NCI-H510A (cell line): ENCODE measurements around the gene LCE1A.

Source experiments
- DNase-seq: peaks from one replicate; lab custom pipeline; 2025; lab: John Stamatoyannopoulos, UW

The LCE1A gene, protein sequence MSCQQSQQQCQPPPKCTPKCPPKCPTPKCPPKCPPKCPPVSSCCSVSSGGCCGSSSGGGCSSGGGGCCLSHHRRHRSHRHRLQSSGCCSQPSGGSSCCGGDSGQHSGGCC

GRCh38 chr1:152827173-152827572 lies at the start of gene LCE1A:
TSS of gene LCE1A (plus strand) at chr1:152827473. CDS start at chr1:152827473, 0 bp downstream.
- no peak for DNase-seq

GRCh38 chr1:152777510-152778137 lies 49.6 kb upstream of the LCE1A start:
- no peak for DNase-seq

- no peak for DNase-seq
These were observed 44.2 kb upstream of the LCE1A start for GRCh38 chr1:152783095-152783494.

- no peak for DNase-seq
These were observed 41.2 kb upstream of the LCE1A start, which contains the start of gene LCE1E for GRCh38 chr1:152786077-152786476. TSS of gene LCE1E (plus strand) at chr1:152786257. CDS start at chr1:152787300, 1,043 bp downstream.

DNA sequence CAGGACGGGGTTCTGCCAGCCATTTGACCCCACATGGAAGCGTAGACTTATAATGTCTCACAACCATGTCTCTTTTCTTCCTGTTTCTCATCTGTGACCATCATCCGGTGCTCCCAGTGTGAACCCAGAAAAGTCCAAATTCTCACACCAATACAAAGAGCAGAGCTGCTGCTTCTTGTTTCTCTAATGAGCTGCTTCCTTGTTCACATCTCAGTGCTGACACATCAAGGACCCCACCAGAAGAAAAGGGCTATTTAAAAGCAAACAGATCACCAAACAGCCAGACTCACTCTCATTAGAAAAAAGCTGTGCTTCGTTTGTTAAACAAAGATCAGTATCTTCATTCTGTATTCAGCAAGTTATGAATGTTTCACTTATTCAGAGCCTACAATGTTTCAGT lies 31.6 kb upstream of the LCE1A start:
- no peak for DNase-seq

- no peak for DNase-seq
These were observed 30.9 kb upstream of the LCE1A start, which contains the start of gene LCE1D for GRCh38 chr1:152796421-152796820. TSS of gene LCE1D (plus strand) at chr1:152796721. CDS start at chr1:152797795, 1,074 bp downstream.

DNA sequence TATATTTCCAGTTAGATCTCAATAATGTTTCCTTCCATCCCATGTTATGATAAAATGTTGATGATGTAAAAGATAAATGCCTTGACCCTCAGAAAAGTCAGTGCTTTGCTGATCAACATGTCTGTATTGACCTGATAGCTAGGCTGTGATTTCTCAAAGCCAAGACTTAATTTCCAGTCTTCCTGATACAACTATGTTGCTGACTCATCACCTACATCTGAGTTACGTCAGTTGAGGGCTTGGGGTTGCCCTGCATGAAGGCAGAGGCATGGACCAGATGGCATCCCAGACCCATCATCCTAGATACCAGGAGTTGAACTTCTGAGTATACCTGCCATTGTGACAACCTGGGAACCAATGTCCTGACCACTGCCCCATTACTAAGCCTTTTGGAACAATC lies 25.9 kb upstream of the LCE1A start:
- no peak for DNase-seq

GRCh38 chr1:152806576-152806975 lies 20.7 kb upstream of the LCE1A start, which contains the start of gene LCE1C:
TSS of gene LCE1C (minus strand) at chr1:152806651. CDS start at chr1:152805478, 1,173 bp downstream.
- DNase-seq, result no peak

- no peak for DNase-seq
These were observed 16.2 kb upstream of the LCE1A start for GRCh38 chr1:152811050-152811449.

- no peak for DNase-seq
These were observed 15.6 kb upstream of the LCE1A start, which contains the start of gene LCE1B for GRCh38 chr1:152811671-152812070. TSS of gene LCE1B (plus strand) at chr1:152811971. CDS start at chr1:152812447, 476 bp downstream.

GRCh38 chr1:152817309-152817708 lies 10.0 kb upstream of the LCE1A start:
- no peak for DNase-seq

GRCh38 chr1:152823294-152823693 lies 4.0 kb upstream of the LCE1A start:
- no peak for DNase-seq

GRCh38 chr1:152824964-152825363 lies 2.3 kb upstream of the LCE1A start:
- no peak for DNase-seq

DNA sequence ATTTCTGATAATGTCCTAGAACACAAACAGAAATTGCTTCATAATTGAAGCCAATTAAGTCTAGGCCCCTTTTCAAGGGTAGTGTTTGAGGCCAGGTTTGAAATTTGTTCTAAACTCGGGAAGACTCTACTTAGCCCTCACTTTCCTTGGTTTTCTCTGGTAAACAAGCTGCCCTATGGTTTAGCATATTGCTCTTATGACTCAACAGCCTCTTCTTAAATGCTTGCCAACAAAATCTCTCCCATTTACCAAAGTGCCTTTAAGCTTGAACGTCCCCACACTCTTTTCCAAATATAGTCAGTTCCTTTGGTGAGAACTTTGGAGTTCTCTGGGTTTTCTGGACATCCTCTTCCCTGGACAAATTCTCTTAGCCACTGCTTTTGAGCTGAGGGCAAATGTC lies 9.6 kb downstream of the LCE1A start:
- no peak for DNase-seq

DNA sequence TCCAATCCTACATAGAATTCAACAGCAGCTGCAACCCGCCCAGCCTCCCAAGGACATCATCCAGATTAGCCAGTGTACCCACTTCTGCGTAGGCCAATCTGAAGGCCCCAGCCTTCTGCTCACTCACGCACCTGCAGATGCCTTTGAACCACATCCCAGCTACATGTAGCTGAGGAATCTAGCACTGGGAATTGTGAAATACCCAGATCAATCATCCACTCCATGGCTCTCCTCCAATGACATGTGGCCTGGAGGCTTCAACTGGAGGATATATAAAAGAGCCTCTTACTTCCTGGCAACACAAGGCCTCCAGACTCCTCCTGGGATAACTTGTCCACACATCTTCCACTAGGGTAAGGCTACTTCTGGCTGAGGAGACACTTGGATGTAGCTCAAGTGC lies 15.3 kb downstream of the LCE1A start, which contains the start of gene LCE6A:
TSS of gene LCE6A (plus strand) at position 301 of the 400 bp plus-strand sequence. CDS start 665 bp downstream, outside the sequence.
- no peak for DNase-seq

DNA sequence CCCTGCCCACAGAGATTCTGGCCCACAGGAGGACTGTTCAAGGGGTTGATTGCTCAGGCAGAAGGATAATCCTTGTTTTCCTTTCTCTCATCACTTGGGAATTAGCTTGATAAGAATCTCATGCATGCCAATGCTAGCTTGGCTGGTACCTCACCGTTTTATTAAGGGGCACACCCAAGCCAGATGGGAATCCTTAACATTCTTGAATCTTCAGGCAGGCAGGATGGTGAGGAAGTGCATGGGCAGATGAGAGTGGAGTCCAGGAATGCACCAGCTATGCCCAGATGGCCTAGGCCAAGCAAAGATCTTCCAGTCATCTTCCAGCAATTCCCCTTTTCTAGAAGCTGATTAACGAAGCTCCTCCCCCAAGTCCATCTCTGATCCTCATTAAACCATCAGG lies 28.4 kb downstream of the LCE1A start:
- DNase-seq, result no peak

- DNase-seq, result no peak
These were observed 30.8 kb downstream of the LCE1A start for GRCh38 chr1:152858062-152858461.

- DNase-seq, result no peak
These were observed 32.4 kb downstream of the LCE1A start, which contains the start of gene LCE7A for GRCh38 chr1:152859696-152860095. TSS of gene LCE7A (plus strand) at chr1:152859996. CDS start at chr1:152860698, 702 bp downstream.

GRCh38 chr1:152860129-152860528 lies 32.9 kb downstream of the LCE1A start:
- no peak for DNase-seq

GRCh38 chr1:152861374-152861773 lies 34.1 kb downstream of the LCE1A start:
- no peak for DNase-seq

DNA sequence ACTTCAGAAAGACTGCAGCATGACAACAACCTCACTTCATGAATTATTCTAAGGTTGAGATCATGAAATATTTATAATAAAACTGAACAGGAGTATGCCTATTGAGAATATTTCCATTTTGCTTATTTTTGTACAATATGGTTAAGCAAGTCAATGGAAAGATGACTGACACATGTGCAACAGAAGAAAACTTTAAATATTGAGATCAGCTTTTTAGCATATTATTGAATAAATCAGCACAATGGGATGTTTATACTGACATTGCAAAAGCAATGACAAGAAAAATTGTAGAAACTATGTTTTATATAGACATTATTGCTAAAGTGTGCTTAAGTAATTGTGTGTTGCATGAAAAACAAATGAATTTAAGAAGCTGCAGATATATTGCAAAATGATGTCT lies 37.2 kb downstream of the LCE1A start:
- DNase-seq, result no peak

DNA sequence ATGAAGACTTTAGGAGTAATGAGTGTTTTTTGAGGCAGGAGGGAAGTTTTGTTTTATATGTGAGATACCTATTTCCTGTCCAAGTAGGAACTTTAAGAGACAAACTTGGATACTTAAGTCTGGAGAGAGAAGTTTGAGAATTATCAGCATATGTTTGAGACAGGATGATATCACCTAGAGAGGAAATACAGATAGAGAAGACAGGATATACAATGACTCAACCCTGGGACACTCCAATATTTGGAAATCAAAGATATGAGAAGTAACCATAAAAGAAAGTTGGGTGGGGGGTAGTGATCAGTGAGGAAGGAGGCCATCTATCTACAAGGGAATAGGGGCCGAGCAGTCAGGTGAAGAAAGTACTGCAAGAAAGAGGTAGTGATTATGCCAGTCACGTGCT lies 39.0 kb downstream of the LCE1A start:
- no peak for DNase-seq

DNA sequence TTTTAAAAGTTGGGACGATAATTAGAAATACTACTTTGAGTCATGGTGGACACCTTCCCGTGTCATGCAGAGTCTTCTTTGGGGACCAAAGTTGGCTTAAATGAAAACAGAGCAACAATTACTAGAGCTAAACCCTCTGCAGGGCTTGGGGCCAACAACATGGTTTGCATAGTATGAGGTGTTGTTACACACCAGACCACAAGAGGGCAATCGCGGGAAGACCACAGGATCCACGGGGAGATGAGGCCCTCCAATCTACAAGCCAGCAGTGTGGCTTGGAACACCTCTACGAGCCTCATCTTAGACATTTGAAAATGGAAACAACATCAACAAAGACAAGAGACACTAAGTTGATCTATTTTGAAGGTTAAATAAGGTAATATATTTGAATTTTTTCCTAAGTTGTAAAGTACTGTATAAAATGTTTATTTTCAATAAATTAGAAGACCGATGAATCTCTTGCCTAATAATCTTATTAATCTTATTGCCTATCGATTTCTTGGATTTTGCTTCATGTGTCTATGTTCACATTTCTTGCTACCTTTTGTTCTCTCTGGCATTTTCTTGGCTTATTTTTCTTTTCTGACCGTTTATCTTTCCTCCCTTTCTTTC lies 42.6 kb downstream of the LCE1A start:
- DNase-seq, result peak; percentile 4
